ENCODE results near the gene ANTKMT.

GRCh38 chr16:707062-707538 is 13.8 kb upstream of the ANTKMT start:
- TF ChIP-seq CTCF (IDR thresholded peaks at IDR 0.05) = no peak
- no peak for TF ChIP-seq POLR2A (IDR thresholded peaks at IDR 0.05)
- no peak for TF ChIP-seq POLR2AphosphoS5 (IDR thresholded peaks at IDR 0.05)

Measured in gastroesophageal sphincter (tissue), 3 donors.